ENCODE results near the gene FAIM2.

Gene FAIM2

GRCh38 chr12:49821373-49822287, 82.1 kb downstream of the FAIM2 start:
- no peak for DNase-seq

DNA sequence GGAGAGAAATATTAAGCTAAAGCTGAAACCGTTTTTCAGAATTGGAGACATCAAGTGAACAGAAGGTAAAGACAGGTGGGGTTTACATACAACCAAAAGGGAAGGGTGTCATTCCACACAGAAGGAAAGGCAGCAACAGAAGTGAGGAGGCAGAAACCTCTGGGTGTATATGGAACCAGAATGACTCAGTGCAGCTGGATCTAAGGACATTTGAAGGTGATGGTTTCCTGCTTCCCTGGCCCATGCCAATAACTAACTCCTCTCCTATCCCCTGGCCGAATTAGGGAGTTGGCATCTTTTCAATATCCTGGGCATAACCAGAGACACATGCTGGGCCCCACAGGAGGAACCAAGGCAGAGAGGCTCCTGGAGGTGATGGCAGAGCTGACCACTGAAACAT, 83.9 kb downstream of the FAIM2 start:
- no peak for DNase-seq

DNA sequence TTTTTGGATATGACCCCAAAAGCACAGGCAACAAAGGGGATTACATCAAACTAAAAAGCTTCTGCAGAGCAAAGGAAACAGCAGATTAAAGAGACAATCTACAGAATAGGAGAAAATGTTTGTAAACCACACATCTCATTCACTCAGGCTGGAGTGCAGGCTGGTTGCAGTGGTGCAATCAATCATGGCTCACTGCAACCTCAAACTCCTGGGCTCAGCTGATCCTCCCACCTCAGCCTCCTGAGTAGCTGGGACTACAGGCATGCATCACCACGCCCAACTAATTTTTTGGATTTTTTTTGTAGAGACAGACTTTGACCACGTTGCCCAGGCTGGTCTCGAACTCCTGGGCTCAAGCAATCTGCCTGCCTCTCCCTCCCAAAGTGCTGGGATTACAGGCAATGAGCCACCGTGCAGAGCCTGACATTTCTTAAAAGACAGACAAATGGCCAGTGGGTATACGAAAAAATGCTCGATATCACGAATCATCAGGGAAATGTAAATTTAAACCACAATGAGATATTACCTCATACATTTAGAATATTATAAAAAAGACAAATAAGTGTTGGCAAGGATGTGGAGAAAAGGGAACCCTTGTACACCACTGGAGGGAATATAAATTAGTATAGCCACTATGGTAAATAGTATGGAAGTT, 85.3 kb downstream of the FAIM2 start:
- DNase-seq = no peak

Measured in DMS 273 treated with DMSO at 0.1 percent for 48 hours (cell line).